ENCODE data around the gene DNAJB8. TPM values are rescaled to one million over a fixed set of nuclear protein-coding genes. Genes with fewer than 3 reads are reported as not detected.

DNAJB8 gene
- total RNA-seq (2014; rRNA removed; shearing (Covaris generic); ENCODE audit: low replicate concordance): not detected in 2 replicates

- Histone ChIP-seq H3K79me2 (ENCODE audit: low read length) (no peaks in the 10 kb centered on the region), H3K9me2 (replicated peaks; ENCODE audit: insufficient read depth, low read length) (no peaks in the 10 kb centered on the region), H2AFZ (ENCODE audit: low read length) (no peak within 1 kb of the TSS), H4K20me1 (ENCODE audit: insufficient read depth, low read depth, low read length) (no peaks in the 10 kb centered on the region; the same call in 1 of the 2 replicates), H3K4me2 (ENCODE audit: low read depth, low read length, poor library complexity, severe bottlenecking) (no peak within 1 kb of the TSS), H3K27ac (ENCODE audit: low read length) (no peak within 1 kb of the TSS), H3K27me3 (ENCODE audit: low read length) (no peaks in the 10 kb centered on the region), H3K9me3 (ENCODE audit: low read length) (no peaks in the 10 kb centered on the region), H3K4me3 (ENCODE audit: low read length) (no peak within 1 kb of the TSS), H3K4me1 (ENCODE audit: low read length) (no peaks in the 10 kb centered on the region), H3K36me3 (ENCODE audit: insufficient read depth, low read length) (no peaks in the 10 kb centered on the region), H3K9ac (ENCODE audit: low read length) (no peak within 1 kb of the TSS)
- DNase-seq: no peak
These were observed at the start of gene DNAJB8 for GRCh38 chr3:128466840-128467541. Gene DNAJB8 (minus strand): TSS chr3:128466890. CDS start chr3:128463245, 3,645 bp downstream.

DNA sequence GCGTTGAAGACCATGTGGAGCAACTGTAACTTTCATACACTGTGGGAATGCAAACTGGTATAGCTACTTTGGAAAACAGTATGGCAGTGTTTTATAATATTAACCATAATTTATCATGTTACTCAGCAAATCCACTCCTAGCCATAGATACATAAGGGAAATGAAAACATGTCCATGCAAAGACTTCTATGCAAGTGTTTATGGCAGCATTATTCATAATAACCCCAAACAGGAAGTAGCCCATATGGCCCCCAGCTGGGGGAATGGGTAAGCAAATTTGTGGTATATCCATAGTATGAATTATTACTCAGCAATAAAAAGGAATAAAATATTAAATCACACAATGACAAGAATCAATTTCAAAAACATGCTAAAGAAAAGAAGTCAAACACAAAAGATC lies 49.3 kb upstream of the DNAJB8 start:
- Histone ChIP-seq H3K9me3 (ENCODE audit: low read length) (no peaks in the 10 kb centered on the region), H3K79me2 (ENCODE audit: low read length) (no peaks in the 10 kb centered on the region), H3K27me3 (ENCODE audit: low read length) (no peaks in the 10 kb centered on the region), H3K36me3 (ENCODE audit: insufficient read depth, low read length) (no peaks in the 10 kb centered on the region), H3K4me3 (ENCODE audit: low read length) (no peak overlapping the region), H3K27ac (ENCODE audit: low read length) (no peak overlapping the region), H3K4me1 (ENCODE audit: low read length) (no peaks in the 10 kb centered on the region), H3K4me2 (ENCODE audit: low read depth, low read length, poor library complexity, severe bottlenecking) (no peak overlapping the region), H4K20me1 (ENCODE audit: insufficient read depth, low read depth, low read length) (no peaks in the 10 kb centered on the region), H3K9ac (ENCODE audit: low read length) (no peak overlapping the region), H2AFZ (ENCODE audit: low read length) (no peak overlapping the region), H3K9me2 (replicated peaks; ENCODE audit: insufficient read depth, low read length) (no peaks in the 10 kb centered on the region)
- no peak for DNase-seq

DNA sequence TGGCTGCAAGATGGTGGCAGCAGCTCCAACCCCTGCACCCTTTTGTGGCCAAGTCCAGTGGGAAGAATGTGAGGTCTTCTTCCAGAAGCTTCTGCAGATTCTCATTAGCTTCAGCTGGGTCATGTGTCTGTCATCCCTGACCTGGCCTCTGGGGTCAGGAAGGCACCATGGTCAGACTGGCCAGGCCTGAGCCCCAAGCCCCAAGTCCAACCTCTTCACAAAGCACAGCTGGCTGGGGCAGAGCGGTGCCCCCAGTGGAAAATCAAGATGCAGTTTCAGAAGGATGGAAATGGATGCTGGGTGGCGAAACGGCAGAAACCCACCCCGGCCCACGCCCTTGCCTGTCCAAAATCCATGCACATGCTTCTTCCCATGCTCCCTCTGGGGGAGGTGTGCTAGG lies 42.2 kb upstream of the DNAJB8 start:
- Histone ChIP-seq H2AFZ (ENCODE audit: low read length) (no peak overlapping the region), H3K9ac (ENCODE audit: low read length) (no peak overlapping the region), H4K20me1 (ENCODE audit: insufficient read depth, low read depth, low read length) (no peaks in the 10 kb centered on the region), H3K4me2 (ENCODE audit: low read depth, low read length, poor library complexity, severe bottlenecking) (no peak overlapping the region), H3K36me3 (ENCODE audit: insufficient read depth, low read length) (no peaks in the 10 kb centered on the region), H3K27ac (ENCODE audit: low read length) (no peak overlapping the region), H3K9me2 (replicated peaks; ENCODE audit: insufficient read depth, low read length) (no peaks in the 10 kb centered on the region), H3K4me3 (ENCODE audit: low read length) (no peak overlapping the region), H3K9me3 (ENCODE audit: low read length) (no peaks in the 10 kb centered on the region), H3K79me2 (ENCODE audit: low read length) (no peaks in the 10 kb centered on the region), H3K4me1 (ENCODE audit: low read length) (no peaks in the 10 kb centered on the region), H3K27me3 (ENCODE audit: low read length) (no peaks in the 10 kb centered on the region)
- DNase-seq: no peak

GRCh38 chr3:128506754-128507153 lies 40.1 kb upstream of the DNAJB8 start:
- Histone ChIP-seq H3K27me3 (ENCODE audit: low read length) (no peaks in the 10 kb centered on the region), H3K79me2 (ENCODE audit: low read length) (no peaks in the 10 kb centered on the region), H4K20me1 (ENCODE audit: insufficient read depth, low read depth, low read length) (no peaks in the 10 kb centered on the region), H3K4me3 (ENCODE audit: low read length) (no peak overlapping the region), H3K4me2 (ENCODE audit: low read depth, low read length, poor library complexity, severe bottlenecking) (no peak overlapping the region), H3K9me2 (replicated peaks; ENCODE audit: insufficient read depth, low read length) (no peaks in the 10 kb centered on the region), H3K27ac (ENCODE audit: low read length) (no peak overlapping the region), H3K36me3 (ENCODE audit: insufficient read depth, low read length) (no peaks in the 10 kb centered on the region), H2AFZ (ENCODE audit: low read length) (no peak overlapping the region), H3K4me1 (ENCODE audit: low read length) (no peaks in the 10 kb centered on the region), H3K9me3 (ENCODE audit: low read length) (no peaks in the 10 kb centered on the region), H3K9ac (ENCODE audit: low read length) (no peak overlapping the region)
- DNase-seq: no peak

DNA sequence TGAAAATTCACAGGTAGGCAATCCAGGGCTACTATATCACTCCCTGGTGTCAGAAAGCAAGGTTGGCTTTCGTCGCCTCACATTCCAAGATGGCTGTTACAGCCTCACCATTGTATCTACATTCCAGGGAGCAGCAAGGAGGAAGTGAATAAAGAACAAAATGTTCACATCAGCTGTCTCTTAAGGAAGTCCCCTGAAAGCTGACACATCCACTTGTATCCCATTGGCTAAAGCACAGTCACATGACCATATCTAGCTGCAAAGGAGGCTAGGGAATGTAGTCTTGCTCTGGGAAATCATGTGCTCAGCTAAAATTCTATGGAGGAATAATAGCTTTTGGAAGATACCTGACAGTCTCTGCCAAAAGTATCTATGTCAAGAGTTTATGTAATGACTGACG lies 39.1 kb upstream of the DNAJB8 start:
- no peak overlapping the region for H2AFZ ChIP-seq (ENCODE audit: low read length)
- no peak for DNase-seq

GRCh38 chr3:128504963-128505730 lies 38.5 kb upstream of the DNAJB8 start:
- no peaks in the 10 kb centered on the region for H3K79me2 ChIP-seq (ENCODE audit: low read length)
- H3K27ac ChIP-seq (ENCODE audit: low read length): no peak overlapping the region
- DNase-seq: no peak
- H3K9me3 ChIP-seq (ENCODE audit: low read length): no peaks in the 10 kb centered on the region
- H3K4me1 ChIP-seq (ENCODE audit: low read length): no peaks in the 10 kb centered on the region
- H4K20me1 ChIP-seq (ENCODE audit: insufficient read depth, low read depth, low read length): no peaks in the 10 kb centered on the region
- H3K9ac ChIP-seq (ENCODE audit: low read length): no peak overlapping the region
- no peak overlapping the region for H2AFZ ChIP-seq (ENCODE audit: low read length)
- no peaks in the 10 kb centered on the region for H3K27me3 ChIP-seq (ENCODE audit: low read length)
- H3K36me3 ChIP-seq (ENCODE audit: insufficient read depth, low read length): no peaks in the 10 kb centered on the region
- H3K4me3 ChIP-seq (ENCODE audit: low read length): no peak overlapping the region
- no peak overlapping the region for H3K4me2 ChIP-seq (ENCODE audit: low read depth, low read length, poor library complexity, severe bottlenecking)
- no peaks in the 10 kb centered on the region for H3K9me2 ChIP-seq (replicated peaks; ENCODE audit: insufficient read depth, low read length)

More for the DNA sequence above, 39.1 kb upstream of the DNAJB8 start:
- no peaks in the 10 kb centered on the region for H3K36me3 ChIP-seq (ENCODE audit: insufficient read depth, low read length)
- H3K27me3 ChIP-seq (ENCODE audit: low read length): no peaks in the 10 kb centered on the region
- no peaks in the 10 kb centered on the region for H3K79me2 ChIP-seq (ENCODE audit: low read length)
- H4K20me1 ChIP-seq (ENCODE audit: insufficient read depth, low read depth, low read length): no peaks in the 10 kb centered on the region
- H3K9me2 ChIP-seq (replicated peaks; ENCODE audit: insufficient read depth, low read length): no peaks in the 10 kb centered on the region
- H3K4me2 ChIP-seq (ENCODE audit: low read depth, low read length, poor library complexity, severe bottlenecking): no peak overlapping the region
- H3K27ac ChIP-seq (ENCODE audit: low read length): no peak overlapping the region
- no peaks in the 10 kb centered on the region for H3K4me1 ChIP-seq (ENCODE audit: low read length)
- no peak overlapping the region for H3K4me3 ChIP-seq (ENCODE audit: low read length)
- H3K9ac ChIP-seq (ENCODE audit: low read length): no peak overlapping the region
- no peaks in the 10 kb centered on the region for H3K9me3 ChIP-seq (ENCODE audit: low read length)

- no peaks in the 10 kb centered on the region for H3K4me1 ChIP-seq (ENCODE audit: low read length)
- H3K9me2 ChIP-seq (replicated peaks; ENCODE audit: insufficient read depth, low read length): no peaks in the 10 kb centered on the region
- H3K9ac ChIP-seq (ENCODE audit: low read length): no peak overlapping the region
- H3K79me2 ChIP-seq (ENCODE audit: low read length): no peaks in the 10 kb centered on the region
- no peak overlapping the region for H2AFZ ChIP-seq (ENCODE audit: low read length)
- H3K27me3 ChIP-seq (ENCODE audit: low read length): no peaks in the 10 kb centered on the region
- no peak overlapping the region for H3K4me3 ChIP-seq (ENCODE audit: low read length)
- H3K9me3 ChIP-seq (ENCODE audit: low read length): no peaks in the 10 kb centered on the region
- no peak overlapping the region for H3K4me2 ChIP-seq (ENCODE audit: low read depth, low read length, poor library complexity, severe bottlenecking)
- no peak overlapping the region for H3K27ac ChIP-seq (ENCODE audit: low read length)
- no peak for DNase-seq
- H4K20me1 ChIP-seq (ENCODE audit: insufficient read depth, low read depth, low read length): no peaks in the 10 kb centered on the region
- no peaks in the 10 kb centered on the region for H3K36me3 ChIP-seq (ENCODE audit: insufficient read depth, low read length)
These were observed 37.8 kb upstream of the DNAJB8 start for GRCh38 chr3:128504533-128504915.

- Histone ChIP-seq H3K9ac (ENCODE audit: low read length) (no peak overlapping the region), H3K9me2 (replicated peaks; ENCODE audit: insufficient read depth, low read length) (no peaks in the 10 kb centered on the region), H3K4me1 (ENCODE audit: low read length) (no peaks in the 10 kb centered on the region), H3K27ac (ENCODE audit: low read length) (no peak overlapping the region), H3K27me3 (ENCODE audit: low read length) (no peaks in the 10 kb centered on the region), H2AFZ (ENCODE audit: low read length) (no peak overlapping the region), H3K36me3 (ENCODE audit: insufficient read depth, low read length) (no peaks in the 10 kb centered on the region), H3K9me3 (ENCODE audit: low read length) (no peaks in the 10 kb centered on the region), H3K79me2 (ENCODE audit: low read length) (no peaks in the 10 kb centered on the region), H3K4me3 (ENCODE audit: low read length) (no peak overlapping the region), H3K4me2 (ENCODE audit: low read depth, low read length, poor library complexity, severe bottlenecking) (no peak overlapping the region), H4K20me1 (ENCODE audit: insufficient read depth, low read depth, low read length) (no peaks in the 10 kb centered on the region)
- no peak for DNase-seq
These were observed 37.3 kb upstream of the DNAJB8 start for GRCh38 chr3:128503751-128504532.
